HG03521 (cell line): ENCODE data around the gene COG1.

ENCODE experiments used
- ATAC-seq: cut with Tn5 transposase; IDR thresholded peaks from one replicate; pipeline ENCODE4 v1.9.1; 2021; ENCODE audit warnings: mild to moderate bottlenecking, moderate library complexity; ENCODE audit not compliant: unreplicated experiment

COG1 gene

GRCh38 chr17:73170324-73170723 is 22.5 kb upstream of the COG1 start:
- no peak for ATAC-seq

GRCh38 chr17:73172252-73172651 is 20.6 kb upstream of the COG1 start:
- no peak for ATAC-seq

- ATAC-seq: no peak
These were observed 18.7 kb upstream of the COG1 start for GRCh38 chr17:73174126-73174525.

GRCh38 chr17:73175962-73176565 is 16.8 kb upstream of the COG1 start:
- ATAC-seq: no peak

GRCh38 chr17:73179387-73179786 is 13.5 kb upstream of the COG1 start:
- no peak for ATAC-seq

- no peak for ATAC-seq
These were observed 13.0 kb upstream of the COG1 start for GRCh38 chr17:73179878-73180277.

GRCh38 chr17:73182616-73183310 is 10.1 kb upstream of the COG1 start:
- no peak for ATAC-seq

GRCh38 chr17:73184136-73184993 is 8.5 kb upstream of the COG1 start:
- no peak for ATAC-seq

- ATAC-seq: no peak
These were observed 6.4 kb upstream of the COG1 start for GRCh38 chr17:73186283-73187050.

GRCh38 chr17:73187203-73187769 is 5.6 kb upstream of the COG1 start:
- no peak for ATAC-seq

- no peak for ATAC-seq
These were observed 4.8 kb upstream of the COG1 start for GRCh38 chr17:73188011-73188410.

GRCh38 chr17:73189417-73190099 is 3.3 kb upstream of the COG1 start:
- ATAC-seq: no peak

- no peak for ATAC-seq
These were observed 1.2 kb upstream of the COG1 start for GRCh38 chr17:73191443-73192205.

- ATAC-seq: peak; percentile 76
These were observed 505 bp upstream of the COG1 start for GRCh38 chr17:73192206-73192893.

- ATAC-seq: no peak
These were observed 1.8 kb downstream of the COG1 start for GRCh38 chr17:73194514-73195222.

- ATAC-seq: no peak
These were observed 3.6 kb downstream of the COG1 start for GRCh38 chr17:73196500-73196899.

GRCh38 chr17:73197161-73197560 is 4.3 kb downstream of the COG1 start:
- ATAC-seq: no peak

- no peak for ATAC-seq
These were observed 5.5 kb downstream of the COG1 start for GRCh38 chr17:73198201-73198929.
